ENCODE data around the gene MYH4. TPM values are rescaled to one million over a fixed set of nuclear protein-coding genes. Genes with fewer than 3 reads are reported as not detected.

MYH4 gene
- polyA plus RNA-seq = not detected

GRCh38 chr17:10469459-10469858 is at the start of gene MYH4:
Gene MYH4 (minus strand): TSS chr17:10469559. CDS start chr17:10466745, 2,814 bp downstream.
- H3K4me3 Mint-ChIP-seq = no peak within 1 kb of the TSS
- peaks cover 0 to 10% (median under 1%) of the 10 kb centered on the region in 3 donors for H3K27me3 Mint-ChIP-seq (ENCODE audit: low read depth in 3 of 3)
- H3K4me1 Mint-ChIP-seq = no peaks in the 10 kb centered on the region
- H3K36me3 Mint-ChIP-seq = no peaks in the 10 kb centered on the region
- DNase-seq = no peak
- H3K9me3 Mint-ChIP-seq = no peaks in the 10 kb centered on the region
- no peak within 1 kb of the TSS for H3K27ac Mint-ChIP-seq

DNA sequence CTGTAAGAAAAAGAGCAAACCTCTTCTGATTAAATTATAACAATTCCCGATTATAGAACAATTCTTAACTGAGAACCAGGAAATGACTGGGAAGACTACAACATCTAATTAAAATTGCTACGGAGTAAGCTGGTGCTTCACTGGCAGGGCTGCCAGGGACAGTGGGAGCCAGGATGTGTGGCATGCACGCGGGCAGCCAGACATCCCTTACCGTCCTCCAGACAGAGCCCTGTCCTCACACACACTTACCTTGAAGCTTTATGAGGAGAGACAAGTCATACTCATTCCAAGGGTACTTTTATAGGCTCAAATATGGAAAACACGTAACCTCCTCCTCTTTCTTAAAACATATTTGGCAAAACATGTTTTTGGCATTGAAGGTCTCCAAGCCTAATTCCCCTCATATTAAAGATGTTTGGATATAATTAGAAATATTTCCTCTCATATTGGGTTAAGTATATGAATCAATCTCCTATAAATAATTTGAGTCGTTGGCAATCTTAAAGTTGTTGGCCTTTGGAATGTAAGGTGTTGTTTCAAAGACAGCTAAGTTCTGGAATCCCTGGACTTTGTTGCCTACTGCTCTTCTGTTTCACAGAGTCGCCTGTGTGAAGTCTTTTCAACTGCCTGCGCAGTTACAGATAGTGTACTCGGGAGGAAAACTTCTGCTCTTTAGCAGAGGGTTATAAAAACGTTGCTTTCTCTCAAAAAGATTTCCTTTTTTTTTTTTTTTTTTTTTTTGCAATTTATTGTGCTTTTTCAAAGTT is 49.1 kb upstream of the MYH4 start, which contains the start of gene MYH1:
Gene MYH1 (minus strand): TSS at position 272 of the 767 bp plus-strand sequence. CDS start 1,900 bp downstream, outside the sequence.
- H3K27ac Mint-ChIP-seq = no peak within 1 kb of the TSS
- no peaks in the 10 kb centered on the region for H3K9me3 Mint-ChIP-seq
- DNase-seq = no peak
- H3K4me3 Mint-ChIP-seq = no peak within 1 kb of the TSS
- H3K36me3 Mint-ChIP-seq = no peaks in the 10 kb centered on the region
- H3K27me3 Mint-ChIP-seq (ENCODE audit: low read depth in 3 of 3) = peaks cover 0 to 10% (median 5%) of the 10 kb centered on the region in 3 donors
- H3K4me1 Mint-ChIP-seq = no peaks in the 10 kb centered on the region

DNA sequence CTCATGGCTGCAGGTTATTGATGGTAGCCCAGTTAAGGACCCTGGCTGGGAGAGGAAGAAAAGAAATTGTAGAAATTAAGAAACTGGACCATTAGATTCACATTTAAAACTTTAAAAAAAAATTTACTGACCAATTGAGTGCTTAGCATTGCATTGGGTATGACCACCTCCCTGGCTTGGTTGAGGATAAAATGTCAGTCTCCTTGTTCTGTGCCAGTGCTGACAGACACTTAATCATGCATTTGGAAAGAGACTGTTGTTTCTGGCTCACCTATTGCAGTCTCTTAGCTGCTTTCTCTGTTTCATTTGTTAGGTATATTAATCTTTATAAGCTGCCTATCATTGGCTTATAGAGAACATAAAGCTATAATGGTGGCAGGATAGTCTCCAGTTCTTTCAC is 47.3 kb upstream of the MYH4 start:
- Mint-ChIP-seq H3K27me3 (ENCODE audit: low read depth in 3 of 3) (peaks cover 3 to 18% (median 3%) of the 10 kb centered on the region in 3 donors), H3K4me1 (no peaks in the 10 kb centered on the region), H3K4me3 (no peak overlapping the region), H3K9me3 (no peaks in the 10 kb centered on the region), H3K36me3 (no peaks in the 10 kb centered on the region), H3K27ac (no peak overlapping the region)
- no peak for DNase-seq

DNA sequence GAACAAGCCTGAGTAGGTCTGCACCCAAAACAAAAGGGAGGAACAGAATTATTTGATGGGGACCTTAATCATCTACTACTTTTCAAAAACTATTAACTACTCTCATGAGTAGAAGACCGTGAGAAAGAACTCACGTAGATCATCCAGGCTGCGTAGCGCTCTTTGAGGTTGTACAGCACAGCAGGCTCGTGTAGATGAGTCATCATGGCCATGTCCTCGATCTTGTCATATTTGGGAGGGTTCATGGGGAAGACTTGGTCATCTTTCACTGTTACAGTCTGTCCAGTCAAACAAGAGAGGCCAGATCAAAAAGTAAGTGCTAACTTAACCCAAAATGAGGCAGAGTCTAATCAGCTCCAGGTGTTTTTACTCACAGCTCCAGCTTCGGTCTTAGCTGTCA is 46.7 kb upstream of the MYH4 start:
- Mint-ChIP-seq H3K4me3 (no peak overlapping the region), H3K27me3 (ENCODE audit: low read depth in 3 of 3) (peaks cover 3 to 18% (median 3%) of the 10 kb centered on the region in 3 donors), H3K27ac (no peak overlapping the region), H3K4me1 (no peaks in the 10 kb centered on the region), H3K36me3 (no peaks in the 10 kb centered on the region), H3K9me3 (no peaks in the 10 kb centered on the region)
- DNase-seq = no peak

DNA sequence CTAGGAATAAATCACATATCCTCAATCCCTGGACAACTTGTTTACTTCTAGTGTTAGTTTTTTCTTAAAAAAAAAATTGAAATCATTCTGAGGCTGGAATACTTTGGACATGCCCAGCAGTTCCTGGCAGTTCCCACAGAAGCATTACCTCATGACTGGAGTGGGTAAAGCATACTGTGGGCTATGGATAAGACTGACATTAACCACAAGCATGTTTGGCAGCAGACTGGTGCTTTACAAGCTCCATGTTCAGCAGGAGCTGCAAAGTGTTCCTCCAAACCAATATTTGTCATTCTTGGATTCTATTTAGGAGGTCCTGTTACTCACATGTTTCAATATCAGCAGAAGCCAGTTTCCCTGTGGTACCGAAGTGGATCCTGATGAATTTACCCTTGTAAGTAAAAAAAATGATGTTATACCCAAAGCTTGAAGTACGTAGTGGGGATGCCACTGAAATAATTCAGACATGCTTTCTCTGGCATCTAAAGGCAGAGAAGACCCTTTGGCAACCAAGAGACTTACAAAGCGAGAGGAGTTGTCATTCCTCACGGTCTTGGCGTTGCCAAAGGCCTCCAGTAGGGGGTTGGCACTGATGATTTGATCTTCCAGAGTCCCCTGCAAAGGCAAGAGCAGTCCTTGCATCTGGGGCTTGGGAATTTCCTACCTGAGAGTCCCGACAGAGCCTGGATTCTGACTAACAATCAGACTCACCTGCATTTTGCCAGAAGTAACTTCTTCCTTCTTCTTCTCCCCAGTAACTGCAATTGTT is 44.1 kb upstream of the MYH4 start:
- Mint-ChIP-seq H3K27ac (no peak overlapping the region), H3K4me3 (no peak overlapping the region), H3K4me1 (no peaks in the 10 kb centered on the region), H3K27me3 (ENCODE audit: low read depth in 3 of 3) (peaks cover 0 to 14% (median 3%) of the 10 kb centered on the region in 3 donors), H3K9me3 (no peaks in the 10 kb centered on the region), H3K36me3 (no peaks in the 10 kb centered on the region)
- no peak for DNase-seq

DNA sequence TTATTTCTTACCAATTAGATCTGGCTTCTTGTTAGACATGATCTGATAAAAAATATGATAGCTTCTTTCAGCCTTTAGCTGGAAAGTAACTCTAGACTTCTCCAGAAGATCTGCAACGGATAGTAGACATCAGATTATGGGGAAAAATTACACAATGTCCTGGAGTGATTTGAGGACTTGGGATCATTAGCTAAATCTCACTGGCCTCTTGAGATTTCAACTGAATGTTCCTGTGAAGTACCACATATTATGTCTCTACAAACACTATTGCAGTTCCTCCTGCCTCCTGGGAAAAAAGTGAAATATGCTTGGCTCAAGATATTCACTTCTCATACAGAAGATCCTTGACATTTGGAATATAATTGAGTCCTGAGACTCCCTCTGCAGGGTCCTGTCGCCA is 43.5 kb upstream of the MYH4 start:
- no peaks in the 10 kb centered on the region for H3K9me3 Mint-ChIP-seq
- no peak for DNase-seq
- no peak overlapping the region for H3K27ac Mint-ChIP-seq
- H3K4me1 Mint-ChIP-seq = no peaks in the 10 kb centered on the region
- H3K27me3 Mint-ChIP-seq (ENCODE audit: low read depth in 3 of 3) = peaks cover 0 to 14% (median 3%) of the 10 kb centered on the region in 3 donors
- H3K4me3 Mint-ChIP-seq = no peak overlapping the region
- no peaks in the 10 kb centered on the region for H3K36me3 Mint-ChIP-seq

DNA sequence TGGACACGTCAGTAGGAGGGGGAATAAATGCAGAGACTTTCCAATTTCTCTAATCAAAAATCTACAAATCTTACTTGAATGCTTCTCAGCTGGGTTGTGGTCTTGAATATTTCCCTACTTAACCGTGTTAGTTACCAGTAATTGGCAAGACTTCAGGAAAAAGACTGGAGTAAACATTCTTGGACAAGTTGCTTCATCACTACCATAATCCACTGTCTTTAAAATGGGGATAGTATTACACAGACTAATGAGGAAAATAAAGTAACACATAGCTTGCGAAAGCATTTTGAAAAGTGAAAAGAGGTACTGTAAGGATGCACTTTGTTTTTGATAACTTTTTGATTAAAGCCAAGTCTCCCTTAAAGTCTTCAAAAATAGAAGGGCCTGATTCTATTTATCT is 30.6 kb upstream of the MYH4 start:
- Mint-ChIP-seq H3K27me3 (ENCODE audit: low read depth in 3 of 3) (peaks cover 0 to 12% (median 6%) of the 10 kb centered on the region in 3 donors), H3K36me3 (no peaks in the 10 kb centered on the region), H3K4me3 (no peak overlapping the region), H3K9me3 (peaks cover 0 to 5% (median 0%) of the 10 kb centered on the region in 6 donors), H3K4me1 (no peaks in the 10 kb centered on the region), H3K27ac (no peak overlapping the region)
- DNase-seq = no peak

DNA sequence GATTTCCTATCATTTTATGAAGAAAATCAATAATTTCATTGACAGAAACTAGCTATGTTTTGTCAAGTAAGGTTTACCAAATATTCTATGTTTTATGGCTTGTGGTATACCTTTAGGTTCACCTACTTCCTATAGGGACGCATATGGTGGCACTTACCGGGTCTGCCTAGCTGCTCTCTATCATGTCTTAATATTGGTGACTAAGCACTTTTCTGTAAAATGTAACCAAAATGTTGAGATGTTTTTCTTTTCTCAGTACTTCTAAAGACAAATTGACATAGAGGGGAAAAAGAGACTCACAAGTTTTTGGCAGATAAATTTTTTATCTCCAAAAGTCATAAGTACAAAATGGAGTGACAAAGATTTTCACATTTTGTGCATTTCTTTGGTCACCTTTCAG is 22.6 kb upstream of the MYH4 start:
- H3K27me3 Mint-ChIP-seq (ENCODE audit: low read depth in 3 of 3) = peaks cover 4 to 14% (median 6%) of the 10 kb centered on the region in 3 donors
- no peak overlapping the region for H3K4me3 Mint-ChIP-seq
- peaks cover 9 to 37% (median 30%) of the 10 kb centered on the region in 6 donors for H3K9me3 Mint-ChIP-seq

DNA sequence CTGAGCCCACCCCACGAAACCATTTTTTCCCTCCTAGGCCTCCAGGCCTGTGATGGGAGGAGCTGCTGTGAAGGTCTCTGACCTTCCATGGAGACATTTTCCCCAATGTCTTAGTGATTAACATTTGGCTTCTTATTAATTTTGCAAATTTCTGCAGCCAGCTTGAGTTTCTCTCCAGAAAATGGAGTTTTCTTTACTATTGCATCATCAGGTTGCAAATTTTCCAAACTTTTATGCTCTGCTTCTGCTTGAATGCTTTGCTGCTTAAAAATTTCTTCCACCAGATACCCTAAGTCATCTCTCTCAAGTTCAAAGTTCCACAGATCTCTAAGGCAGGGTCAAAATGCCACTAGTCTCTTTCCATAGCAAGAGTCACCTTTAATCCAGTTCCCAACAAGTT is 12.9 kb upstream of the MYH4 start:
- Mint-ChIP-seq H3K36me3 (peaks cover 0 to 7% (median 6%) of the 10 kb centered on the region in 3 donors), H3K4me3 (no peak overlapping the region), H3K4me1 (no peaks in the 10 kb centered on the region), H3K27ac (no peak overlapping the region), H3K27me3 (ENCODE audit: low read depth in 3 of 3) (peaks cover 0 to 7% (median 2%) of the 10 kb centered on the region in 3 donors), H3K9me3 (peaks cover 18 to 36% (median 30%) of the 10 kb centered on the region in 6 donors)
- no peak for DNase-seq

More for the DNA sequence above, 22.6 kb upstream of the MYH4 start:
- Mint-ChIP-seq H3K4me1 (no peaks in the 10 kb centered on the region), H3K27ac (no peak overlapping the region), H3K36me3 (peaks cover 0 to 4% (median 0%) of the 10 kb centered on the region in 3 donors)
- DNase-seq = no peak

DNA sequence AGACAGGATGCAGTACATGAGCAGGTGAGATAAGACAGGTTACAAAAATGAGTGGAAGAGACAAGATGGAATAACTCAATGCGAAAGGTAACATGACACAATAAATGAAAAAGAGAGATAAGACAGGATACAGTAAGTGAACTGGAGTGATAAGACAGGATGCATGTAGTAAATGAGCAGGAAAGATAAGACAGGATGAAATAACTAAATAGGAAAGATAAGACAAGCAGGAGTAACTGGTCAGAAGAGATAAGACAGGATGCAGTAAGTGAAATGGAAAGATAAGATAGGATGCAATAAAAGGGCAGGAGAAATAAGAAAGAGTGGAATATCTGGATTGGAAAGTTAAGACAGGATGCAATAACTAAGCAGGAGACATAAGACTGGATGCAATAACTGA is 8.3 kb upstream of the MYH4 start:
- Mint-ChIP-seq H3K9me3 (peaks cover 0 to 5% (median 3%) of the 10 kb centered on the region in 6 donors), H3K4me3 (no peak overlapping the region), H3K27ac (no peak overlapping the region), H3K27me3 (ENCODE audit: low read depth in 3 of 3) (peaks cover 0 to 4% (median 2%) of the 10 kb centered on the region in 3 donors), H3K36me3 (peaks cover 0 to 2% (median 0%) of the 10 kb centered on the region in 3 donors), H3K4me1 (no peaks in the 10 kb centered on the region)
- no peak for DNase-seq

DNA sequence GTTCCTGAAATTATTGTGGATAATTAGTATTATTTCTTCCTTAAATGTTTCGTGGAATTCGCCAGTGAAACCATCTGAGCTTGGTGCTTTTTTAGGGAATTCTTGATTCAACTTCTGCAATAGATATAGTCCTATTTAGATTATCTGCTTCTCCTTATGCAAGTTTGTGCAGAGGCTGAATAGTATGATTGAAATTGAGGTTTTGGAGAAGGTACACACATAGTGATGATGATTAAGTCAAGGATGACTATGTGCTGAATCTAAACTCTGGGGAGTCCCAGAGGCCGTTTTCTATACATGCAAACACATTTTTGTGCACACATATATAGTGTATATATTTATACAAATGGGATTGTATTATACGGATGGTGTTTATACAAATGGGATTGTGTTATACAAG is 5.2 kb upstream of the MYH4 start:
- Mint-ChIP-seq H3K36me3 (no peaks in the 10 kb centered on the region), H3K9me3 (peaks cover 0 to 2% (median 0%) of the 10 kb centered on the region in 6 donors), H3K4me3 (no peak overlapping the region), H3K27ac (no peak overlapping the region), H3K4me1 (no peaks in the 10 kb centered on the region), H3K27me3 (ENCODE audit: low read depth in 3 of 3) (peaks cover 0 to 8% (median 0%) of the 10 kb centered on the region in 3 donors)
- no peak for DNase-seq

DNA sequence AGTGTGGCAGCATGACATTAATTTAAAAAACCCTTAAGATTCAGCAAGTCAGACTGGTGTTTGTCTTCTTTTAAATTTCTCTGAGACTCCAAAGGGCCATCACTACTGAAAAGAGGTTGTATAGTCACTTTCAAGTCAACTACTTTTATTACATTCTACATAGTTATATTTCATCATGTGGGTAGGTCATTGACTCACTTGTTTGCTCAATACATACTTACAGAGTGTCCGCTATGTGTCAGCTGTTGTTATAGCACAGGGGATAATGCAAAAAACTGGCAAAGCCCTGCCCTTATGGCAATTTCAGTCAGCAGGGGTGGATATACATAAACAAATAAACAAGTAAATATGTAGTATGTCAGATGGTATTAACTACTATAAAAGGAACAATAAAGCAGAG is 2.5 kb upstream of the MYH4 start:
- peaks cover 0 to 8% (median 0%) of the 10 kb centered on the region in 3 donors for H3K27me3 Mint-ChIP-seq (ENCODE audit: low read depth in 3 of 3)
- H3K4me1 Mint-ChIP-seq = no peaks in the 10 kb centered on the region
- peaks cover 0 to 2% (median 0%) of the 10 kb centered on the region in 6 donors for H3K9me3 Mint-ChIP-seq
- DNase-seq = no peak
- H3K27ac Mint-ChIP-seq = no peak overlapping the region
- no peak overlapping the region for H3K4me3 Mint-ChIP-seq
- H3K36me3 Mint-ChIP-seq = no peaks in the 10 kb centered on the region

DNA sequence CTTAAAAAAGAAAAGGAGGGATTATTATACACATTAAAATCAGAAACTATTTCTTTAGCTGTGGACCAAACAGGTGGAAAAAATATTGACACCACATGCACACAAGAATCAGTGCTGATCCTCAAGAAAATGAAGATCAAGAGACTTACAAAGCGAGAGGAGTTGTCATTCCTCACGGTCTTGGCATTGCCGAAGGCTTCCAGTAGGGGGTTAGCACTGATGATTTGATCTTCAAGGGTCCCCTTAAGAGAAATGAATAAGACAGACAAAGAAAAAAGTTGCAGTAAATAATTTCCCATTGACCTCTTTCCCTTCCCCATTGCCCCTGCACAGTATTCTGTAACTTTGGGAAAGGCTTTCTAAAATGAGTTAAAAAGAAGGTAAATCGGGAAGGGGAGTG is 6.0 kb downstream of the MYH4 start:
- peaks cover 0 to 10% (median 8%) of the 10 kb centered on the region in 3 donors for H3K27me3 Mint-ChIP-seq (ENCODE audit: low read depth in 3 of 3)
- H3K4me3 Mint-ChIP-seq = no peak overlapping the region
- no peaks in the 10 kb centered on the region for H3K9me3 Mint-ChIP-seq

DNA sequence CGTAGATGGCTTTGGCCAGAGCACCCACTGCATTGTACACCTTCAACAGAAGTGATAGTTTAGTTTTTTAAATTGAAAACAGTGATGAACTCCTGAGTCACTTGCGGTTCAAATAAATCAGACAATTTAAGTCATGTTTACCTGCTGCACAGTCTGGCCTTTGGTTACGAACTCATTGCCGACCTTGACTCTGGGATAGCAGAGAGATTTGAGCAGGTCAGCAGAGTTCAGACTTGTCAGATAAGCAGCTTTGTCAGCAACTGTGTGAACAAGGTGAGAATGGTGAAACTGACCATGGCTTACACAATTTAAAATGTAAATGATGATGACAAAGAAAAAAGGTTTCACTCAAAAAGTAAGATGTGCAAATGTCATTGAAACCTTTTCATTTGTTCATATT is 9.3 kb downstream of the MYH4 start:
- Mint-ChIP-seq H3K27me3 (ENCODE audit: low read depth in 3 of 3) (peaks cover 0 to 8% (median 4%) of the 10 kb centered on the region in 3 donors), H3K27ac (no peak overlapping the region), H3K4me3 (no peak overlapping the region)

More for the DNA sequence above, 6.0 kb downstream of the MYH4 start:
- no peak overlapping the region for H3K27ac Mint-ChIP-seq
- no peak for DNase-seq
- no peaks in the 10 kb centered on the region for H3K36me3 Mint-ChIP-seq
- H3K4me1 Mint-ChIP-seq = no peaks in the 10 kb centered on the region

More for the DNA sequence above, 9.3 kb downstream of the MYH4 start:
- Mint-ChIP-seq H3K4me1 (no peaks in the 10 kb centered on the region), H3K36me3 (no peaks in the 10 kb centered on the region), H3K9me3 (no peaks in the 10 kb centered on the region)
- no peak for DNase-seq

Data from immature natural killer cell (primary cell).